ENCODE results near the gene SH3GLB2. TPM values are rescaled to one million over a fixed set of nuclear protein-coding genes. Genes with fewer than 3 reads are reported as not detected.

SH3GLB2 gene
- total and polyA plus RNA-seq, 2 of the 8 experiments (the other 6 are each of a cell fraction or from before 2014, with no cell fraction given): 52.7 to 79.9 TPM

DNA sequence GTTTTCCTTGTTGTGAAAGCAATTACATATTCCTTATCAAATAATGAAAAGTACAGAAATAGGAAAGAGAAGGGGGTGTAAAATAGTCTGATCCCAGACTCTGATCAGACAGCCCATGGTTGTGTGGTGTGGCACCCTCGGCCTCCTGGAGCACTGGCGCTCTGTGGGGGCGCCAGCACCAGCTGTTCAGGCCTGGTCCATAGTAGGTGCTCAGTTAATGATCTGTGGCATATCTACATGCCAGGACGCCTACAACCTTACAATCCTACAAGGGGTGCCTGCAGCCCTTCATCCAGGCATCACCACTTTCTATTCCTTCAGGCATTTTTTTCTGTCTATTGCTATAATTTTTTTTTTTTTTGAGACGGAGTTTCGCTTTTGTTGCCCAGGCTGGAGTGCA, 24.9 kb upstream of the SH3GLB2 start:
- Histone ChIP-seq H3K4me1 (replicated peaks in 1 of 4; ENCODE audit: control insufficient read depth in 3 of 4, insufficient read depth in 4 of 4, low read length in 3 of 4) (no peaks in the 10 kb centered on the region), H2BK15ac (ENCODE audit: low read length) (no peak overlapping the region), H4K20me1 (replicated peaks in 1 of 2; ENCODE audit: control insufficient read depth in 1 of 2, insufficient read depth in 2 of 2, low read length in 2 of 2) (peaks cover 0 to 2% of the 10 kb centered on the region in 2 experiments), H3K27ac (ENCODE audit: low read depth, low read length) (no peak overlapping the region), H4K5ac (ENCODE audit: insufficient read length, low read depth, low read length) (no peak overlapping the region), H3K56ac (replicated peaks; ENCODE audit: insufficient read length, low read depth, low read length) (no peak overlapping the region), H3K9me3 (ENCODE audit: insufficient read depth in 2 of 2, low read depth in 1 of 2, low read length in 1 of 2) (no peaks in the 10 kb centered on the region), H3K4me3 (ENCODE audit: extremely low read depth in 1 of 4, insufficient read depth in 2 of 4, low read depth in 3 of 4, low read length in 4 of 4) (no peak overlapping the region), H2BK5ac (ENCODE audit: low read depth, low read length) (no peak overlapping the region), H2AK5ac (ENCODE audit: low read depth, low read length) (no peak overlapping the region), H2BK120ac (replicated peaks; ENCODE audit: low read depth, low read length) (no peak overlapping the region), H3K4ac (replicated peaks; ENCODE audit: insufficient read length, low read depth, low read length) (no peak overlapping the region), H3K23ac (ENCODE audit: insufficient read length) (no peak overlapping the region), H2BK12ac (ENCODE audit: low read depth, low read length) (no peak overlapping the region), H3K79me1 (ENCODE audit: low read depth, low read length) (no peaks in the 10 kb centered on the region), H2BK20ac (ENCODE audit: low read length) (no peak overlapping the region), H2AFZ (ENCODE audit: low read length) (no peak overlapping the region), H3K23me2 (ENCODE audit: low read depth, low read length) (no peaks in the 10 kb centered on the region), H3K4me2 (ENCODE audit: insufficient read depth in 1 of 2, low read depth in 2 of 2, low read length in 2 of 2) (no peak overlapping the region), H4K8ac (ENCODE audit: extremely low read depth, insufficient read depth, low read length) (no peak overlapping the region), H4K91ac (replicated peaks; ENCODE audit: insufficient read length, low read length) (no peak overlapping the region), H3K79me2 (ENCODE audit: control insufficient read depth in 1 of 2, insufficient read depth in 2 of 2, low read length in 2 of 2) (no peaks in the 10 kb centered on the region), H3K9ac (replicated peaks in 1 of 4; ENCODE audit: extremely low read depth in 1 of 4, low read depth in 3 of 4, low read length in 3 of 4) (no peak overlapping the region), H3K18ac (ENCODE audit: extremely low read depth, low read length) (no peak overlapping the region), H3K27me3 (replicated peaks in 1 of 4; ENCODE audit: control insufficient read depth in 3 of 4, extremely low read depth in 1 of 4, insufficient read depth in 3 of 4, low read length in 3 of 4) (no peaks in the 10 kb centered on the region), H3K36me3 (ENCODE audit: control insufficient read depth in 2 of 4, insufficient read depth in 4 of 4, low read length in 3 of 4) (peaks cover 4 to 24% (median 9%) of the 10 kb centered on the region in 4 experiments; a peak in 7 of 8 replicates), H3K14ac (ENCODE audit: insufficient read length) (no peak overlapping the region)
- DNase-seq (ENCODE audit: low read depth in 1 of 2, low spot score in 2 of 2) (no peak), FAIRE-seq (no peak)
- 87% methylated on average over 6 of the region's 6 CpGs; no CpG with 5 or more reads in 1 of the 2 experiments for WGBS, 2 experiments (ENCODE audit: extremely low coverage in 1 of 2, insufficient coverage in 1 of 2, insufficient read length in 1 of 2, insufficient replicate concordance in 2 of 2, low coverage in 1 of 2, low lambda C conversion rate in 2 of 2, missing lambda C conversion rate in 1 of 2)
- CTCF ChIA-PET (ENCODE audit: partially characterized antibody): interaction anchor here (1.3 kb wide), 1 partner anchor 60 kb away, joined by 3 read pairs; no protein-coding TSS in a partner anchor
- POLR2A ChIA-PET (ENCODE audit: partially characterized antibody): interaction anchor here (0.7 to 1.2 kb wide), 2 partner anchors 17 to 24 kb away, joined by 3 read pairs; partner anchors contain the start of gene MIGA2
- TF ChIP-seq, protein P1, sequence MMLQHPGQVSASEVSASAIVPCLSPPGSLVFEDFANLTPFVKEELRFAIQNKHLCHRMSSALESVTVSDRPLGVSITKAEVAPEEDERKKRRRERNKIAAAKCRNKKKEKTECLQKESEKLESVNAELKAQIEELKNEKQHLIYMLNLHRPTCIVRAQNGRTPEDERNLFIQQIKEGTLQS (IDR thresholded peaks at IDR 0.05; ENCODE audit: insufficient read depth, low read depth, low read length): no peak
- TF ChIP-seq KDM4A (IDR thresholded peaks at IDR 0.05; ENCODE audit: low read depth, low read length, severe bottlenecking): no peak
